GM12878 (cell line): ENCODE data around the gene FDXR. TPM values are rescaled to one million over a fixed set of nuclear protein-coding genes. Genes with fewer than 3 reads are reported as not detected.

Experiments
- ATAC-seq: fragments of 200-7000 bp; cut with Tn5 transposase; 3 replicates; pipeline ENCODE4 v1.9.1; 2020; ENCODE audit warnings: mild to moderate bottlenecking, moderate library complexity
- BruUV-seq: library from RNA; stranded (reverse); fragments of 400-500 nt; replicated peaks from 2 replicates; lab custom pipeline; 2021; lab: Mats Ljungman, UMichigan
- CTCF ChIA-PET: fragments of 300-600 bp; sonication (Branson Sonifier 250); formaldehyde crosslinking; extraction: SDS; loops from one replicate; lab custom pipeline; 2021; ENCODE audit warnings: inconsistent platforms; lab: Yijun Ruan, JAX
- POLR2A ChIA-PET: fragments of 350-600 bp; formaldehyde crosslinking; extraction: SDS; loops from one replicate; lab custom pipeline; 2021; ENCODE audit warnings: inconsistent platforms; lab: Charles Lee
- RAD21 ChIA-PET: fragments of 300-600 bp; sonication (Branson Sonifier 250); formaldehyde crosslinking; loops from one replicate; lab custom pipeline; 2023; ENCODE audit warnings: antibody characterized with exemption; ENCODE audit not compliant: unreplicated experiment; lab: Charles Lee
- SMC1A ChIA-PET: fragments of 300-600 bp; sonication (Branson Sonifier 250); formaldehyde crosslinking; loops from one replicate; lab custom pipeline; 2023; ENCODE audit not compliant: unreplicated experiment, uncharacterized antibody; lab: Charles Lee
- DNase-seq: peaks from one replicate; pipeline ENCODE4 v3.0.0-alpha.2; 2011; ENCODE audit warnings: low read depth, low spot score
- FAIRE-seq: peaks from 3 replicates; lab custom pipeline; 2011; peaks lifted over from hg19 to GRCh38; lab: Jason Lieb, UNC
- H2AFZ ChIP-seq: 2 replicates; pipeline ENCODE4 v1.6.0; 2011; ENCODE audit warnings: low read depth, low read length, control low read depth; ENCODE audit not compliant: control insufficient read depth
- H3K27ac ChIP-seq: 2 replicates; pipeline ENCODE4 v1.5.1; 2011; ENCODE audit warnings: control low read depth; ENCODE audit not compliant: control insufficient read depth, insufficient read depth
- H3K27me3 ChIP-seq, 2 experiments: replicated peaks in 1 of 2; 2 replicates each; pipeline versions ENCODE4 v1.6.0 to v1.6.1; 2011; ENCODE audit warnings: low read length in 1 of 2; ENCODE audit not compliant: control insufficient read depth in 2 of 2, insufficient read depth in 2 of 2
- H3K36me3 ChIP-seq, 2 experiments: 2 replicates each; pipeline ENCODE4 v1.5.1; 2011; ENCODE audit warnings: low read length in 1 of 2; ENCODE audit not compliant: control insufficient read depth in 2 of 2, insufficient read depth in 2 of 2
- H3K4me1 ChIP-seq: 2 replicates; pipeline ENCODE4 v1.6.1; 2011; ENCODE audit warnings: mild to moderate bottlenecking, low read length, moderate library complexity, mixed read lengths; ENCODE audit not compliant: control insufficient read depth, insufficient read depth
- H3K4me2 ChIP-seq: 2 replicates; pipeline ENCODE4 v1.6.0; 2011; ENCODE audit warnings: control low read depth; ENCODE audit not compliant: control insufficient read depth, insufficient read depth
- H3K4me3 ChIP-seq: fragments of 200-600 bp; sonication (generic); 2 replicates; pipeline ENCODE4 v1.5.1; 2016
- H3K79me2 ChIP-seq: 2 replicates; pipeline ENCODE4 v1.6.0; 2011; ENCODE audit warnings: low read length; ENCODE audit not compliant: control insufficient read depth, insufficient read depth
- H3K9ac ChIP-seq: 2 replicates; pipeline ENCODE4 v1.8.0; 2011; ENCODE audit warnings: low read length, control low read depth, mixed read lengths; ENCODE audit not compliant: control insufficient read depth, insufficient read depth
- H3K9me3 ChIP-seq: replicated peaks from 3 replicates; pipeline ENCODE4 v1.5.1; 2011; ENCODE audit warnings: mild to moderate bottlenecking, low read length; ENCODE audit not compliant: control insufficient read depth, insufficient read depth
- H4K20me1 ChIP-seq: 2 replicates; pipeline ENCODE4 v1.6.0; 2011; ENCODE audit not compliant: control insufficient read depth, insufficient read depth
- BACH1 ChIP-seq: fragments of 450-650 bp; IDR thresholded peaks from 2 replicates; pipeline ENCODE4 v1.6.1; 2017; ENCODE audit warnings: mild to moderate bottlenecking, borderline replicate concordance
- CHD4 ChIP-seq: fragments of 200-600 bp; sonication (generic); IDR thresholded peaks from 2 replicates; pipeline ENCODE4 v1.6.1; 2016; ENCODE audit warnings: mild to moderate bottlenecking
- CREM ChIP-seq: IDR thresholded peaks from 2 replicates; pipeline ENCODE4 v1.6.1; 2014; ENCODE audit warnings: antibody characterized with exemption, low read depth
- HDGF ChIP-seq: fragments of 450-650 bp; IDR thresholded peaks from 2 replicates; pipeline ENCODE4 v1.6.1; 2016; ENCODE audit warnings: antibody characterized with exemption
- NR2C1 ChIP-seq: fragments of 450-650 bp; IDR thresholded peaks from 2 replicates; pipeline ENCODE4 v1.6.1; 2017; ENCODE audit warnings: antibody characterized with exemption, mild to moderate bottlenecking, moderate library complexity
- NR2F1 ChIP-seq: fragments of 450-650 bp; conservative IDR thresholded peaks from 2 replicates; pipeline ENCODE4 v1.6.1; 2017; ENCODE audit warnings: mild to moderate bottlenecking
- POLR2AphosphoS5 ChIP-seq: IDR thresholded peaks from 2 replicates; pipeline ENCODE4 v1.6.1; 2011; ENCODE audit warnings: mild to moderate bottlenecking, low read length, inconsistent platforms
- STAT3 ChIP-seq: IDR thresholded peaks from 2 replicates; pipeline ENCODE4 v1.6.1; 2011; ENCODE audit warnings: low read depth, low read length, improper control_type of control experiment
- WRNIP1 ChIP-seq: IDR thresholded peaks from 2 replicates; pipeline ENCODE4 v1.6.1; 2011; ENCODE audit warnings: low read depth, low read length, improper control_type of control experiment, borderline replicate concordance
- ZBED1 ChIP-seq: IDR thresholded peaks from 2 replicates; pipeline ENCODE4 v1.6.1; 2016; ENCODE audit warnings: borderline replicate concordance
- ZBTB33 ChIP-seq: fragments of 450-650 bp; IDR thresholded peaks from 2 replicates; pipeline ENCODE4 v1.6.1; 2017; ENCODE audit warnings: mild to moderate bottlenecking
- WGBS: methylation state at CpG from one replicate; pipeline ENCODE4 v1.1.6; 2016; ENCODE audit warnings: low lambda C conversion rate; ENCODE audit not compliant: insufficient replicate concordance, insufficient coverage; ENCODE audit errors: missing lambda C conversion rate; 5-methylcytosine and 5-hydroxymethylcytosine counted together
- in situ Hi-C: fragments of 300-500 bp; cut with MboI; formaldehyde crosslinking; loops from 9 replicates; pipeline ENCODE4 v1.14.3; 2018; ENCODE audit warnings: mixed read lengths
- intact Hi-C: fragments of 100-400 bp; cut with micrococcal nuclease; formaldehyde crosslinking; loops from one replicate; pipeline ENCODE4 v1.14.2; 2022; ENCODE audit not compliant: unreplicated experiment
- polyA plus RNA-seq, 11 experiments: library from polyadenylated mRNA; depleted of rRNA in 4 of 11; unstranded in 6 of 11; stranded (reverse) in 5 of 11; fragments of >200 nt; fragmentation: Nextera tagmentation in 4 of 11; fragmentation: Illumina TruSeq in 1 of 11; extraction: Ambion mirVana in 4 of 11; extraction: Trizol in 1 of 11; gene quantifications; 1 replicate in 1 of 11; 2 replicates in 10 of 11; pipeline versions ENCODE4 v1.2.1 to v1.2.3, GENCODE V29; 2011 to 2016; ENCODE audit warnings: inconsistent platforms in 2 of 11, missing spikeins in 2 of 11, low read depth in 1 of 11
- total RNA-seq, 4 experiments: library from RNA; depleted of rRNA in 3 of 4; stranded (reverse); fragments of >200 nt in 3 of 4; fragmentation: Illumina TruSeq in 1 of 4; extraction: Trizol in 1 of 4; gene quantifications; 2 replicates each; pipeline versions ENCODE4 v1.2.1 to v1.2.3, GENCODE V29; 2013 to 2021
- TF ChIP-seq, protein P1 (sequence below): fragments of 450-650 bp; formaldehyde crosslinking; IDR thresholded peaks from 2 replicates; pipeline ENCODE4 v1.4.0; 2020; ENCODE audit warnings: mild to moderate bottlenecking, moderate library complexity

The FDXR gene
- total and polyA plus RNA-seq, 10 of the 15 experiments (the other 5 are each of a cell fraction or from before 2014, with no cell fraction given): 0.85 to 162 (median 48.2) TPM

DNA sequence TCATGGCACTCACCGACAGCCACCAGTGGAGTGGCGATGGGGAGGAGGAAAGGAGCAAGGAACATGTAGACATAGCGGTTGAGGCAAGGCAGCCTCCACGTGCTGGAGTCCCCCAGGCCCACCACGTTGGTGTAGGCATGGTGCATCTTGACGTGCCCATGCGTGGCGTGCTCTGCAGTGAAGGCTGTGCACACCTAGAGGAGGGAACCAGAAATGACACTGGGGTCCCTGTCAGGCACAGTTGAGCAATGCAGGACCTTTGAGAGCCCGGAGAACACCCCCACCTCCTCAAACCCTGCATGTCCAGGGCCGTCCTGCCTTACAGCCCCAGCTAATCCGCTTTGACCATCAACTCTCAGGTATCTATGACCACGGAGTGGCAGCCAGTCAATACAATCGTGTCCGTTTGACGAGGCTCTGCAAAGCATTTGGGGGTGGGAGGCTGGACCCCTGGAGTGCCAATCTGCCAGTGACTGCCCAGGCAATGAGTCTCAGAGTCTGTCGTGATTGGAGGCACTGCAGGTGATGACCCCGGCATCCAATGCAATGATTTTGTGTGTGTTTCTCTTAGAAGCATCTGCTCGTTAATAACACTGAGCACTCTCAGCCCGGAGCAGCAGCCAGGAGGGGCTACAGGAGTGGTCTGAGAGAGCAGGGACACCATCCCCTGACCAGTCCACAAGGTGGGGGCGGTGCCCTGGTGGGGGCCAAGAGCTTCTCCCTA, 9.9 kb upstream of the FDXR start:
- in situ Hi-C loops (no loop called here), intact Hi-C loops (no loop called here)
- ChIA-PET CTCF (interaction anchor here (1.0 kb wide), 1 partner anchor 138 kb away, joined by 3 read pairs; no protein-coding TSS in a partner anchor), SMC1A (no interaction called here), POLR2A (no interaction called here), RAD21 (no interaction called here)
- TF ChIP-seq CHD4 (no peak), CREM (no peak)
- FAIRE-seq (no peak), DNase-seq (no peak), ATAC-seq (no peak)
- WGBS: 33% methylated on average over 20 of the region's 20 CpGs
- H3K27me3 ChIP-seq: no peaks in the 10 kb centered on the region
- no peak overlapping the region for H2AFZ ChIP-seq
- H3K4me2 ChIP-seq: no peak overlapping the region
- no peaks in the 10 kb centered on the region for H3K79me2 ChIP-seq
- H3K4me3 ChIP-seq: no peak overlapping the region
- H3K4me1 ChIP-seq: no peaks in the 10 kb centered on the region
- no peak overlapping the region for H3K9ac ChIP-seq
- BruUV-seq: no TSS peak
- H4K20me1 ChIP-seq: no peaks in the 10 kb centered on the region
- no peak overlapping the region for H3K27ac ChIP-seq
- H3K9me3 ChIP-seq: no peaks in the 10 kb centered on the region
- H3K36me3 ChIP-seq: no peaks in the 10 kb centered on the region

DNA sequence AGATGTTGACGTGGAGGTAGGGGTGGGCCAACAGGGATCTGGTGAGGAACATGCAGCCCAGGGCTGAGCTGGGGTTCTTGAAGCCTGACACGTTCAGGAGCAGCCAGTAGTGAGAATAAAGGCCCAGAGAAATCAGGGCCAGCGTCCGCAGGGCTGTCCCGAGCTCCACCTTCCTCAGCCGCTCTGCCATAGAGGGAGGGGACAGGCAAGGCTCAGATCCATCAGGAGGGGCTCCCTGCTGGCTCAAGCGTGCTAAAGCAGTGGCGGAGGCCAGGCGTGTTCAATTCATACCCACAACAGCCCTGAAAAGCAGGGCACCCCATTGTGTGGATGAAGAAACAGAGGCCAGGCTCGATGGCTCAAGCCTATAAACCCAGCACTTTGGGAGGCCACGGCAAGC, 8.3 kb upstream of the FDXR start:
- in situ Hi-C loops (no loop called here), intact Hi-C loops (no loop called here)
- FAIRE-seq (no peak), DNase-seq (no peak), ATAC-seq (no peak)
- Histone ChIP-seq H4K20me1 (no peaks in the 10 kb centered on the region), H3K27me3 (no peaks in the 10 kb centered on the region), H3K9ac (no peak overlapping the region), H3K27ac (no peak overlapping the region), H3K4me2 (no peak overlapping the region), H2AFZ (no peak overlapping the region), H3K36me3 (no peaks in the 10 kb centered on the region), H3K4me1 (no peaks in the 10 kb centered on the region), H3K79me2 (no peaks in the 10 kb centered on the region), H3K4me3 (no peak overlapping the region), H3K9me3 (no peaks in the 10 kb centered on the region)
- 28% methylated on average over 11 of the region's 11 CpGs for whole genome bisulfite sequencing
- BruUV-seq: no TSS peak
- RAD21 ChIA-PET: no interaction called here
- SMC1A ChIA-PET: interaction anchor here (0.6 kb wide), 2 partner anchors 58 to 216 kb away, joined by 3 read pairs; no protein-coding TSS in a partner anchor
- POLR2A ChIA-PET: no interaction called here
- CTCF ChIA-PET: interaction anchor here (0.7 to 1.2 kb wide), 3 partner anchors 11 to 610 kb away, joined by 3 to 5 read pairs (median 3); no protein-coding TSS in a partner anchor
- no peak for TF ChIP-seq WRNIP1
- no peak for TF ChIP-seq HDGF
- TF ChIP-seq, protein P1, sequence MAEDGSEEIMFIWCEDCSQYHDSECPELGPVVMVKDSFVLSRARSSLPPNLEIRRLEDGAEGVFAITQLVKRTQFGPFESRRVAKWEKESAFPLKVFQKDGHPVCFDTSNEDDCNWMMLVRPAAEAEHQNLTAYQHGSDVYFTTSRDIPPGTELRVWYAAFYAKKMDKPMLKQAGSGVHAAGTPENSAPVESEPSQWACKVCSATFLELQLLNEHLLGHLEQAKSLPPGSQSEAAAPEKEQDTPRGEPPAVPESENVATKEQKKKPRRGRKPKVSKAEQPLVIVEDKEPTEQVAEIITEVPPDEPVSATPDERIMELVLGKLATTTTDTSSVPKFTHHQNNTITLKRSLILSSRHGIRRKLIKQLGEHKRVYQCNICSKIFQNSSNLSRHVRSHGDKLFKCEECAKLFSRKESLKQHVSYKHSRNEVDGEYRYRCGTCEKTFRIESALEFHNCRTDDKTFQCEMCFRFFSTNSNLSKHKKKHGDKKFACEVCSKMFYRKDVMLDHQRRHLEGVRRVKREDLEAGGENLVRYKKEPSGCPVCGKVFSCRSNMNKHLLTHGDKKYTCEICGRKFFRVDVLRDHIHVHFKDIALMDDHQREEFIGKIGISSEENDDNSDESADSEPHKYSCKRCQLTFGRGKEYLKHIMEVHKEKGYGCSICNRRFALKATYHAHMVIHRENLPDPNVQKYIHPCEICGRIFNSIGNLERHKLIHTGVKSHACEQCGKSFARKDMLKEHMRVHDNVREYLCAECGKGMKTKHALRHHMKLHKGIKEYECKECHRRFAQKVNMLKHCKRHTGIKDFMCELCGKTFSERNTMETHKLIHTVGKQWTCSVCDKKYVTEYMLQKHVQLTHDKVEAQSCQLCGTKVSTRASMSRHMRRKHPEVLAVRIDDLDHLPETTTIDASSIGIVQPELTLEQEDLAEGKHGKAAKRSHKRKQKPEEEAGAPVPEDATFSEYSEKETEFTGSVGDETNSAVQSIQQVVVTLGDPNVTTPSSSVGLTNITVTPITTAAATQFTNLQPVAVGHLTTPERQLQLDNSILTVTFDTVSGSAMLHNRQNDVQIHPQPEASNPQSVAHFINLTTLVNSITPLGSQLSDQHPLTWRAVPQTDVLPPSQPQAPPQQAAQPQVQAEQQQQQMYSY (CRISPR knock-in tag): no peak
- no peak for TF ChIP-seq STAT3
- TF ChIP-seq ZBED1: no peak
- TF ChIP-seq NR2C1: no peak
- TF ChIP-seq BACH1: no peak
- TF ChIP-seq ZBTB33: no peak
- no peak for TF ChIP-seq NR2F1
- TF ChIP-seq POLR2AphosphoS5: no peak
